Heart right ventricle (tissue), 16 donors: ENCODE data around the gene NUP62CL. TPM values are rescaled to one million over a fixed set of nuclear protein-coding genes. Genes with fewer than 3 reads are reported as not detected.
"Not testable (repeated sequence)": the region's sequence is repeated elsewhere in the genome, so short reads cannot be mapped to it uniquely, and the experiment has no call there.

ENCODE experiments used
- ATAC-seq, 8 donors: fragments of 200-7000 bp; cut with Tn5 transposase; one replicate each; pipeline ENCODE4 v1.9.1; 2020; ENCODE audit warnings: mild to moderate bottlenecking in 8 of 8, moderate library complexity in 8 of 8, moderate number of reproducible peaks in 1 of 8
- DNase-seq, 2 donors: peaks; one replicate each; pipeline ENCODE4 v3.0.0-alpha.2; 2020
- H3K27ac ChIP-seq, 10 donors: fragments of 200-600 bp; sonication (generic) in 2 of 10; one replicate each; pipeline versions ENCODE4 v1.5.0 to v1.8.0; 2020 to 2022; ENCODE audit warnings: mild to moderate bottlenecking in 3 of 10
- H3K27me3 ChIP-seq, 7 donors: fragments of 200-600 bp; one replicate each; pipeline ENCODE4 v1.8.0; 2021 to 2022; ENCODE audit warnings: mild to moderate bottlenecking in 2 of 7
- H3K36me3 ChIP-seq, 9 donors: fragments of 200-600 bp; sonication (generic) in 1 of 9; one replicate each; pipeline versions ENCODE4 v1.5.0 to v1.8.0; 2020 to 2022; ENCODE audit warnings: mild to moderate bottlenecking in 2 of 9
- H3K4me1 ChIP-seq, 9 donors: fragments of 200-600 bp; sonication (generic) in 1 of 9; one replicate each; pipeline versions ENCODE4 v1.5.0 to v1.8.0; 2020 to 2022; ENCODE audit warnings: mild to moderate bottlenecking in 4 of 9
- H3K4me3 ChIP-seq, 10 donors: fragments of 200-600 bp; sonication (generic) in 2 of 10; one replicate each; pipeline versions ENCODE4 v1.5.0 to v1.8.0; 2020 to 2022; ENCODE audit warnings: mild to moderate bottlenecking in 7 of 10, moderate library complexity in 2 of 10
- H3K9me3 ChIP-seq, 11 donors: fragments of 200-600 bp in 10 of 11; sonication (generic) in 2 of 11; one replicate each; pipeline versions ENCODE4 v1.5.0 to v1.8.0; 2013 to 2022; ENCODE audit warnings: mild to moderate bottlenecking in 2 of 11, control low read depth in 1 of 11, moderate library complexity in 1 of 11
- WGBS, 2 donors: extraction: QIAGEN DNeasy Blood & Tissue Kit; methylation state at CpG; one replicate each; pipeline ENCODE4 v1.1.7; 2013; ENCODE audit warnings: inconsistent platforms in 1 of 2; 5-methylcytosine and 5-hydroxymethylcytosine counted together
- intact Hi-C, 10 donors: fragments of 100-400 bp; cut with DNase I; formaldehyde crosslinking; loops; one replicate each; pipeline versions ENCODE4 v1.11.1 to v1.14.2; 2022
- polyA plus RNA-seq, 2 donors: library from polyadenylated mRNA; stranded (reverse); fragments of 200-250 nt; gene quantifications; one replicate each; pipeline ENCODE4 v1.2.3, GENCODE V29; 2013
- total RNA-seq, 10 donors: library from RNA; stranded (reverse); fragmentation: NEBNext Ultra II Directional in 3 of 10; extraction: Animal tissue kit (Norgen Biotek cat#: 25700) in 3 of 10; gene quantifications; one replicate each; pipeline versions ENCODE4 v1.2.1 to v1.2.4, GENCODE V29; 2021 to 2023
- TF ChIP-seq, protein P1 (sequence below), 9 donors: fragments of 200-600 bp; sonication (generic) in 2 of 9; IDR thresholded peaks; one replicate each; pipeline versions ENCODE4 v1.5.0 to v1.8.0; 2021 to 2022; ENCODE audit warnings: antibody characterized with exemption in 9 of 9, mild to moderate bottlenecking in 5 of 9, moderate library complexity in 1 of 9
- donor health status: Arrhythmogenic right ventricular cardiomyopathy.
- donor health status: ischemic (EF 13 %, LVEDD 7.1; RV severe dilation, severe dysfunction).
- donor health status: healthy with polysubstance abuse.
- donor health status: DM: no; HTN: yes; CAD: no.
- donor health status: DM: no; HTN: no; CAD: no.
- donor health status: ischemic (EF 25% LVEDD 6.9; RV normal size, moderate dysfunction).
- donor health status: ischemic (EF 25% LVEDD 5.7; RV mildly dilated, moderate dysfunction).
- donor health status: healthy.
- donor health status: DM: yes; HTN: yes; CAD: no.
- donor health status: Ischemic cardiomyopathy.
- donor health status: ischemic (EF 35%, LVEDD 5.7; RV mildly dilated, moderate dysfunction).
- donor health status: nonischemic (EF 11% LVEDD 7.7; RV severe dilation, severe dysfunction).
- donor health status: DM: yes; HTN: yes; CAD: no.
- donor health status: PGD.
- donor health status: ischemic (EF 29% LVEDD 5.4; RV normal size, mild dysfunction).
- donor health status: nonischemic (EF 23%, LVEDD 6.1; RV moderate dilation, normal function).

NUP62CL gene
- total and polyA plus RNA-seq, 12 donors, result 0.23 to 2.8 (median 0.85) TPM; not detected in 1

DNA sequence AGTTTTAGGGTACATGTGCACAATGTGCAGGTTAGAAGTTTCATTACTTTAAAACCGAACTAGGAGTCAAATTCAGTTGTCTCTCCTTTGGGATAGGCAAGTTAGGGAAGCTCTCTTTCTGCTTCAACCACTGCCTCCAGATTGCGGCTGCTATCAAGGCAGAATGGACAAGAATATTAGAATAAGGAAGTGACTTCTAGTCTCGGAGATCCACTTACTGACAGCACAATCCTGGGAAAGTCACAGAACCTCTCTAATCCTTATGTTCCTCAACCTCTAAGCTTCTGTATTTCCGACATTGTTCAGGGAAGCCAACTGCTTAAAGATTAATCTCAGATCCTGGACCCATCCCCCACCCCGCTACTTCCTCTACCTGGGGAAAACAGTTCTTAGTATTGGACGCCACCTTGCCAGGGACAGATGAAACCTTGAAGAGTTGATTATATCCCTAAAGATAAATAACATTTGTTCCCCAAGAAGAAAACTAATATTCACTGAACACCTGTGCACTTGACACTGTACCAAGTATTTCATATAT is 2.1 kb downstream of the NUP62CL start:
- no peaks in the 10 kb centered on the region for H3K36me3 ChIP-seq
- H3K27me3 ChIP-seq, result peaks cover 0 to 40% (median 0%) of the 10 kb centered on the region in 7 donors
- ATAC-seq (no peak), DNase-seq (no peak)
- H3K9me3 ChIP-seq, result peaks cover 0 to 7% (median 0%) of the 10 kb centered on the region in 11 donors
- intact Hi-C loops, result no loop called here
- TF ChIP-seq, protein P1, sequence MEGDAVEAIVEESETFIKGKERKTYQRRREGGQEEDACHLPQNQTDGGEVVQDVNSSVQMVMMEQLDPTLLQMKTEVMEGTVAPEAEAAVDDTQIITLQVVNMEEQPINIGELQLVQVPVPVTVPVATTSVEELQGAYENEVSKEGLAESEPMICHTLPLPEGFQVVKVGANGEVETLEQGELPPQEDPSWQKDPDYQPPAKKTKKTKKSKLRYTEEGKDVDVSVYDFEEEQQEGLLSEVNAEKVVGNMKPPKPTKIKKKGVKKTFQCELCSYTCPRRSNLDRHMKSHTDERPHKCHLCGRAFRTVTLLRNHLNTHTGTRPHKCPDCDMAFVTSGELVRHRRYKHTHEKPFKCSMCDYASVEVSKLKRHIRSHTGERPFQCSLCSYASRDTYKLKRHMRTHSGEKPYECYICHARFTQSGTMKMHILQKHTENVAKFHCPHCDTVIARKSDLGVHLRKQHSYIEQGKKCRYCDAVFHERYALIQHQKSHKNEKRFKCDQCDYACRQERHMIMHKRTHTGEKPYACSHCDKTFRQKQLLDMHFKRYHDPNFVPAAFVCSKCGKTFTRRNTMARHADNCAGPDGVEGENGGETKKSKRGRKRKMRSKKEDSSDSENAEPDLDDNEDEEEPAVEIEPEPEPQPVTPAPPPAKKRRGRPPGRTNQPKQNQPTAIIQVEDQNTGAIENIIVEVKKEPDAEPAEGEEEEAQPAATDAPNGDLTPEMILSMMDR (IDR thresholded peaks at IDR 0.05), result no peak
- peaks cover 0 to 4% (median 0%) of the 10 kb centered on the region in 9 donors for H3K4me1 ChIP-seq
- no peak overlapping the region for H3K4me3 ChIP-seq
- H3K27ac ChIP-seq, result no peak overlapping the region
- WGBS, 2 donors, result 78 to 80% methylated on average over 6 of the region's 6 CpGs

DNA sequence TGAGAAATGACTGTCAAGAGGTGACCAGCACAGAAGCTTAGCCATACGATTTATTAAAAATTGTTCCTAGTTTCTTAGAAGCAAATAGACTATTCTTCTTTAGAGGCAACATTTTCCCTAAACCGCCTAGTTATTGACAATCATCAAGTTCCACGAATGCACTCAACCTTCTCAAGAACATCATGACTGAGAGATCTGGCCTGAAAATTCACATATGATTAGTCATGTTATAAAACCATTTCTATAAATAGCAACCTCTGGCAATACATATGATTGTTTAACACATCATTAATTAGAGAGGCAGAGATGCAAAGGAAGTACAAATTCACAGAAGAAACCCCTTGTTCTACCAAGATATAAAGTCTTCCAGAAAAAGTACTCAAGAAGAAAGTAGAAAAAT is 6.7 kb downstream of the NUP62CL start:
- Histone ChIP-seq H3K27ac (no peak overlapping the region), H3K27me3 (peaks cover 0 to 39% (median 0%) of the 10 kb centered on the region in 7 donors), H3K4me3 (no peak overlapping the region), H3K4me1 (no peaks in the 10 kb centered on the region), H3K36me3 (no peaks in the 10 kb centered on the region), H3K9me3 (no peaks in the 10 kb centered on the region)
- intact Hi-C loops, result no loop called here
- DNase-seq (no peak), ATAC-seq (no peak)
- 87 to 90% methylated on average over 3 of the region's 3 CpGs for WGBS, 2 donors
- TF ChIP-seq, protein P1 (IDR thresholded peaks at IDR 0.05), result no peak

DNA sequence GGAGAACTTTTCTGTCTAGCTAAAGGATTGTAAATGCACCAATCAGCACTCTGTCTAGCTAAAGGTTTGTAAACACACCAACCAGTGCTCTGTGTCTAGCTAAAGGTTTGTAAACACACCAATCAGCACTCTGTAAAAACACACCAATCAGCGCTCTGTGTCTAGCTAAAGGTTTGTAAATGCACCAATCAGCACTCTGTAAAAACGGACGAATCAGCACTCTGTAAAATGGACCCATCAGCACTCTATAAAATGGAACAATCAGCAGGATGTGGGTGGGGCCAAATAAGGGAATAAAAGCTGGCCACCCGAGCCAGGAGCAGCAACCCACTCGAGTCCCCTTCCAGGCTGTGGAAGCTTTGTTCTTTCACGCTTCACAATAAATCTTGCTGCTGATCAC is 8.2 kb downstream of the NUP62CL start:
- WGBS, 2 donors, result 84 to 87% methylated on average over 6 of the region's 6 CpGs
- ATAC-seq, intact Hi-C loops: not testable (repeated sequence)

DNA sequence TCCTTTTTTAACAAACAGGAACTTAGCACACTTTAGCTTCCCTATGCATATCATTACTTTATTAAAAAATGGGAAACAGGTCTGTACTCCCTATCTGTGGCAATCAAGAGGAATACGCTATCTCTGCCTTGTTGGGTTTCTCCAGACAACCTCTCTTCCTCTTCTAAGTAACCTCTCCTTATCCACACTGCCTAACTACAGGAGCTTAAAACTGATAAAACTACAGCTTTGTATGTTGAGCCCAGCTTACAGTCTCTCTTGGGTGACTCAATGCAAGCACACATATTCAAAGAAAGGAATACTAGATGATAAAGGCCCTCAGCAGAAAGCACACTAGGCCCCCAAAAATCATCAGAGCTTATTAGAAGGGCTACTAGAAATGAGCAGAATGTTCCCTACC is 8.9 kb downstream of the NUP62CL start:
- WGBS, 2 donors, result 83 to 85% methylated on average over 1 of the region's 1 CpG
- Histone ChIP-seq H3K4me1 (no peaks in the 10 kb centered on the region), H3K4me3 (no peak overlapping the region), H3K27me3 (peaks cover 0 to 56% (median 0%) of the 10 kb centered on the region in 7 donors), H3K36me3 (no peaks in the 10 kb centered on the region), H3K27ac (no peak overlapping the region), H3K9me3 (no peaks in the 10 kb centered on the region)
- DNase-seq (no peak), ATAC-seq (no peak)
- TF ChIP-seq, protein P1 (IDR thresholded peaks at IDR 0.05), result no peak
- intact Hi-C loops, result no loop called here

More for the DNA sequence above, 8.2 kb downstream of the NUP62CL start:
- DNase-seq, H3K9me3 ChIP-seq, H3K4me1 ChIP-seq, H3K4me3 ChIP-seq, H3K27ac ChIP-seq, H3K36me3 ChIP-seq: not testable (repeated sequence)
- peaks cover 0 to 51% (median 0%) of the 10 kb centered on the region in 7 donors for H3K27me3 ChIP-seq

DNA sequence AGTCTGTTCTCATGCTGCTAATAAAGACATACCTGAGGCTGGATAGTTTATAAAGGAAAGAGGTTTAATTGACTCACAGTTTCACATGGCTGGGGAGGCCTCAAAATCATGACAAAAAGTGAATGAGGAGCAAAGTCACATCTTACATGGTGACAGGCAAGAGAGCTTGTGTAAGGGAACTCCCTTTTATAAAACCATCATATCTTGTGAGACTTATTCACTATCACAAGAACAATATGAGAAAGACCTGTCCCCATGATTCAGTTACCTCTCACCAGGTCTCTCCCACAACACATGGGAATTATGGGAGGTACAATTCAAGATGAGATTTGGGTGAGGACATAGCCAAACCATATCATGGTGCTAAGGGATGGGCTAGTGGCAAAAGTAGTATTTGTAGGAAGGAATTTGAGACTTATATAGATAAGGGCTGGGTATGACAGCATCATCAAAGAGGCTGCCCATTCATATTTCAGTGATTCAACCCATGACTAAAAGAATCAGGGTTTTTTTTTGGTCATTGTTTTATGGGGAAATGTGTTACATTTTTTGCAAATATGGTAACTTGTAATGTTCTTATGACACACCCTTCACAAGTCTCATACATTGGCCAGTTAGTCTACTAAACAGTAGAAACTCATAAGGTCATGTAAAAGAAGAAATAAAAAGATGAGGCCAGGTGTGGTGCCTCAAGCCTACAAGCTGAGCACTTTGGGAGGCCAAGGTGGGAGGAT is 34.7 kb downstream of the NUP62CL start:
- Histone ChIP-seq H3K27me3 (peaks cover 0 to 52% (median 0%) of the 10 kb centered on the region in 7 donors), H3K27ac (no peak overlapping the region), H3K4me1 (no peaks in the 10 kb centered on the region), H3K36me3 (no peaks in the 10 kb centered on the region), H3K9me3 (no peaks in the 10 kb centered on the region), H3K4me3 (no peak overlapping the region)
- ATAC-seq (no peak), DNase-seq (no peak)
- intact Hi-C loops, result no loop called here
- TF ChIP-seq, protein P1 (IDR thresholded peaks at IDR 0.05), result no peak
